NT2/D1 (cell line): ENCODE results near the gene PYROXD2.

ENCODE experiments used
- YY1 ChIP-seq: IDR thresholded peaks from 2 replicates; pipeline ENCODE4 v1.6.1; 2011; ENCODE audit not compliant: insufficient read length, insufficient read depth
- ZNF274 ChIP-seq: IDR thresholded peaks from 2 replicates; pipeline ENCODE4 v1.6.1; 2011; ENCODE audit warnings: mild to moderate bottlenecking, low read depth, low read length

DNA sequence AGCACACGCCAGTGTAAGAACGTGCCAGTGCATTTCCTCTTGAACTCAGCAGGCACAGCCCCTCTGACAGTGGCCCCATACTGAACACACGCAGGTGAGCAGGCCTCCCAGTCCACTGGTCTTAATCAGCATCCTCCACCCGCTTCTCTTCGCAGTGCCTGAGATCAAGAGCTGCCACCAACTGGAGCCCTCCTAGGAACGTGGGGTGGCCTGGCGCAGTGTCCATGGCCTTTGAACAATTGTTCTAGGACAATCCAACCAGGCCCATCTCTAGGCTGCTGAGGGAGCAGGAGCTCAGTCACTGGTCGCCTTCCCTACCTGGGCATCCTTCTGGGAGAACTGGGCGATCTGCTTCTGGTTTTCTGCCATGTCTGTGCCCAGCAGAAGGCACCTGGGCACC, 15.2 kb downstream of the PYROXD2 start:
- TF ChIP-seq YY1 (no peak), ZNF274 (no peak)
